ENCODE results near the gene HOXA3.

Gene HOXA3

GRCh38 chr7:27142580-27143022 is 9.8 kb downstream of the HOXA3 start:
- H3K36me3 Mint-ChIP-seq (ENCODE audit: low read depth), result no peaks in the 10 kb centered on the region
- no peak overlapping the region for H3K27ac Mint-ChIP-seq
- no peaks in the 10 kb centered on the region for H3K4me1 Mint-ChIP-seq (ENCODE audit: low read depth)
- H3K9me3 Mint-ChIP-seq, result no peaks in the 10 kb centered on the region
- H3K27me3 Mint-ChIP-seq (ENCODE audit: low read depth), result peaks cover 33% of the 10 kb centered on the region
- no peak overlapping the region for H3K4me3 Mint-ChIP-seq

- no peak overlapping the region for H3K4me3 Mint-ChIP-seq
Measured at GRCh38 chr7:27141923-27142579, 10.3 kb downstream of the HOXA3 start.

GRCh38 chr7:27141137-27141922 is 11.1 kb downstream of the HOXA3 start:
- Mint-ChIP-seq H3K4me1 (ENCODE audit: low read depth) (peaks cover 1% of the 10 kb centered on the region), H3K27me3 (ENCODE audit: low read depth) (peaks cover 26% of the 10 kb centered on the region), H3K27ac (no peak overlapping the region), H3K4me3 (no peak overlapping the region), H3K36me3 (ENCODE audit: low read depth) (no peaks in the 10 kb centered on the region), H3K9me3 (no peaks in the 10 kb centered on the region)

More at GRCh38 chr7:27141923-27142579, 10.3 kb downstream of the HOXA3 start:
- Mint-ChIP-seq H3K27ac (no peak overlapping the region), H3K9me3 (no peaks in the 10 kb centered on the region), H3K4me1 (ENCODE audit: low read depth) (peaks cover 1% of the 10 kb centered on the region), H3K27me3 (ENCODE audit: low read depth) (peaks cover 31% of the 10 kb centered on the region), H3K36me3 (ENCODE audit: low read depth) (no peaks in the 10 kb centered on the region)

- Mint-ChIP-seq H3K4me1 (ENCODE audit: low read depth) (peaks cover 8% of the 10 kb centered on the region), H3K9me3 (no peaks in the 10 kb centered on the region), H3K27me3 (ENCODE audit: low read depth) (peaks cover 32% of the 10 kb centered on the region), H3K36me3 (ENCODE audit: low read depth) (no peaks in the 10 kb centered on the region), H3K27ac (no peak overlapping the region), H3K4me3 (no peak overlapping the region)
Measured at GRCh38 chr7:27140126-27140857, 12.1 kb downstream of the HOXA3 start.

GRCh38 chr7:27139334-27140125 is 12.9 kb downstream of the HOXA3 start:
- peaks cover 15% of the 10 kb centered on the region for H3K4me1 Mint-ChIP-seq (ENCODE audit: low read depth)
- no peak overlapping the region for H3K27ac Mint-ChIP-seq
- peaks cover 34% of the 10 kb centered on the region for H3K27me3 Mint-ChIP-seq (ENCODE audit: low read depth)
- no peaks in the 10 kb centered on the region for H3K36me3 Mint-ChIP-seq (ENCODE audit: low read depth)
- no peaks in the 10 kb centered on the region for H3K9me3 Mint-ChIP-seq
- no peak overlapping the region for H3K4me3 Mint-ChIP-seq

GRCh38 chr7:27138985-27139333 is 13.4 kb downstream of the HOXA3 start:
- peaks cover 21% of the 10 kb centered on the region for H3K4me1 Mint-ChIP-seq (ENCODE audit: low read depth)
- H3K4me3 Mint-ChIP-seq, result no peak overlapping the region
- H3K36me3 Mint-ChIP-seq (ENCODE audit: low read depth), result no peaks in the 10 kb centered on the region
- peaks cover 40% of the 10 kb centered on the region for H3K27me3 Mint-ChIP-seq (ENCODE audit: low read depth)
- H3K27ac Mint-ChIP-seq, result no peak overlapping the region
- no peaks in the 10 kb centered on the region for H3K9me3 Mint-ChIP-seq

GRCh38 chr7:27138472-27138871 is 13.9 kb downstream of the HOXA3 start:
- Mint-ChIP-seq H3K27ac (no peak overlapping the region), H3K4me1 (ENCODE audit: low read depth) (peaks cover 24% of the 10 kb centered on the region), H3K9me3 (no peaks in the 10 kb centered on the region), H3K36me3 (ENCODE audit: low read depth) (no peaks in the 10 kb centered on the region), H3K27me3 (ENCODE audit: low read depth) (peaks cover 43% of the 10 kb centered on the region), H3K4me3 (no peak overlapping the region)

- Mint-ChIP-seq H3K4me1 (ENCODE audit: low read depth) (peaks cover 28% of the 10 kb centered on the region), H3K27ac (no peak overlapping the region), H3K4me3 (no peak overlapping the region), H3K9me3 (no peaks in the 10 kb centered on the region), H3K36me3 (ENCODE audit: low read depth) (no peaks in the 10 kb centered on the region), H3K27me3 (ENCODE audit: low read depth) (peaks cover 47% of the 10 kb centered on the region)
Measured at GRCh38 chr7:27137640-27138315, 14.6 kb downstream of the HOXA3 start.

GRCh38 chr7:27134392-27134791 is 18.0 kb downstream of the HOXA3 start:
- Mint-ChIP-seq H3K36me3 (ENCODE audit: low read depth) (peaks cover 1% of the 10 kb centered on the region), H3K4me1 (ENCODE audit: low read depth) (peaks cover 28% of the 10 kb centered on the region), H3K4me3 (peak overlapping the region; percentile 35), H3K27ac (peak overlapping the region; percentile 34), H3K9me3 (no peaks in the 10 kb centered on the region), H3K27me3 (ENCODE audit: low read depth) (peaks cover 58% of the 10 kb centered on the region)

- no peak overlapping the region for H3K27ac Mint-ChIP-seq
- H3K9me3 Mint-ChIP-seq, result no peaks in the 10 kb centered on the region
- H3K4me1 Mint-ChIP-seq (ENCODE audit: low read depth), result peaks cover 28% of the 10 kb centered on the region
- H3K4me3 Mint-ChIP-seq, result peak overlapping the region; percentile 35
- peaks cover 1% of the 10 kb centered on the region for H3K36me3 Mint-ChIP-seq (ENCODE audit: low read depth)
- H3K27me3 Mint-ChIP-seq (ENCODE audit: low read depth), result peaks cover 62% of the 10 kb centered on the region
Measured at GRCh38 chr7:27133409-27134231, 18.8 kb downstream of the HOXA3 start.

GRCh38 chr7:27132978-27133377 is 19.4 kb downstream of the HOXA3 start:
- H3K4me3 Mint-ChIP-seq, result no peak overlapping the region

GRCh38 chr7:27132214-27132613 is 20.2 kb downstream of the HOXA3 start:
- H3K4me3 Mint-ChIP-seq, result no peak overlapping the region
- peaks cover 1% of the 10 kb centered on the region for H3K36me3 Mint-ChIP-seq (ENCODE audit: low read depth)
- H3K27ac Mint-ChIP-seq, result no peak overlapping the region
- H3K9me3 Mint-ChIP-seq, result no peaks in the 10 kb centered on the region
- peaks cover 27% of the 10 kb centered on the region for H3K4me1 Mint-ChIP-seq (ENCODE audit: low read depth)
- H3K27me3 Mint-ChIP-seq (ENCODE audit: low read depth), result peaks cover 66% of the 10 kb centered on the region

More at GRCh38 chr7:27132978-27133377, 19.4 kb downstream of the HOXA3 start:
- Mint-ChIP-seq H3K27me3 (ENCODE audit: low read depth) (peaks cover 65% of the 10 kb centered on the region), H3K27ac (no peak overlapping the region), H3K9me3 (no peaks in the 10 kb centered on the region), H3K4me1 (ENCODE audit: low read depth) (peaks cover 28% of the 10 kb centered on the region), H3K36me3 (ENCODE audit: low read depth) (peaks cover 1% of the 10 kb centered on the region)

GRCh38 chr7:27131390-27131819 is 21.0 kb downstream of the HOXA3 start:
- Mint-ChIP-seq H3K4me3 (peak overlapping the region; percentile 40), H3K27me3 (ENCODE audit: low read depth) (peaks cover 71% of the 10 kb centered on the region), H3K36me3 (ENCODE audit: low read depth) (peaks cover 1% of the 10 kb centered on the region), H3K9me3 (no peaks in the 10 kb centered on the region), H3K4me1 (ENCODE audit: low read depth) (peaks cover 27% of the 10 kb centered on the region), H3K27ac (no peak overlapping the region)

All from T-helper 1 cell treated with Interleukin-12 subunit alpha and Interleukin-12 subunit beta and Interleukin-4 antibody, amounts not matched to agents 30 μg/mL and 1 μg/mL, for 36 hours (primary cell).